HG02798 (cell line): ENCODE measurements around the gene CCL24.

Experiments used
- ATAC-seq: cut with Tn5 transposase; IDR thresholded peaks from one replicate; pipeline ENCODE4 v1.9.1; 2021; ENCODE audit warnings: mild to moderate bottlenecking; ENCODE audit not compliant: unreplicated experiment, poor library complexity

CCL24 gene

GRCh38 chr7:75823198-75823910 lies 9.7 kb upstream of the CCL24 start:
- ATAC-seq, result no peak

- no peak for ATAC-seq
Measured at GRCh38 chr7:75820688-75821087, 7.1 kb upstream of the CCL24 start.

- no peak for ATAC-seq
Measured at GRCh38 chr7:75819711-75820110, 6.1 kb upstream of the CCL24 start.

GRCh38 chr7:75818472-75818871 lies 4.9 kb upstream of the CCL24 start:
- ATAC-seq, result no peak

GRCh38 chr7:75817116-75817515 lies 3.5 kb upstream of the CCL24 start:
- ATAC-seq, result no peak

GRCh38 chr7:75815418-75816064 lies 1.9 kb upstream of the CCL24 start:
- no peak for ATAC-seq

GRCh38 chr7:75814407-75814947 lies 871 bp upstream of the CCL24 start:
- no peak for ATAC-seq

GRCh38 chr7:75813084-75813483 lies 522 bp downstream of the CCL24 start:
- ATAC-seq, result no peak

- no peak for ATAC-seq
Measured at GRCh38 chr7:75811894-75812678, 1.5 kb downstream of the CCL24 start.

- no peak for ATAC-seq
Measured at GRCh38 chr7:75809396-75809795, 4.2 kb downstream of the CCL24 start.

GRCh38 chr7:75808106-75808505 lies 5.5 kb downstream of the CCL24 start:
- no peak for ATAC-seq

- ATAC-seq, result no peak
Measured at GRCh38 chr7:75807452-75807851, 6.2 kb downstream of the CCL24 start.

GRCh38 chr7:75806560-75807307 lies 6.9 kb downstream of the CCL24 start:
- no peak for ATAC-seq

GRCh38 chr7:75804705-75805104 lies 8.9 kb downstream of the CCL24 start:
- no peak for ATAC-seq

GRCh38 chr7:75804004-75804403 lies 9.6 kb downstream of the CCL24 start:
- no peak for ATAC-seq

GRCh38 chr7:75802552-75802821 lies 11.1 kb downstream of the CCL24 start:
- ATAC-seq, result no peak

GRCh38 chr7:75798770-75799169 lies 14.8 kb downstream of the CCL24 start:
- no peak for ATAC-seq

- ATAC-seq, result no peak
Measured at GRCh38 chr7:75796420-75796819, 17.2 kb downstream of the CCL24 start.

GRCh38 chr7:75795831-75796285 lies 17.7 kb downstream of the CCL24 start:
- no peak for ATAC-seq

- no peak for ATAC-seq
Measured at GRCh38 chr7:75793676-75794075, 19.9 kb downstream of the CCL24 start.
